ENCODE data around the gene NEMP2.

The NEMP2 gene

GRCh38 chr2:190490502-190490901 lies 44.0 kb downstream of the NEMP2 start:
- no peak for DNase-seq (ENCODE audit: low read depth)

- DNase-seq (ENCODE audit: low read depth) = no peak
Measured at GRCh38 chr2:190489475-190489874, 45.0 kb downstream of the NEMP2 start.

- no peak for DNase-seq (ENCODE audit: low read depth)
Measured at GRCh38 chr2:190488516-190489233, 45.8 kb downstream of the NEMP2 start.

- DNase-seq (ENCODE audit: low read depth) = no peak
Measured at GRCh38 chr2:190486037-190486623, 48.4 kb downstream of the NEMP2 start.

GRCh38 chr2:190482451-190482850 lies 52.1 kb downstream of the NEMP2 start:
- DNase-seq (ENCODE audit: low read depth) = peak; percentile 11

- no peak for DNase-seq (ENCODE audit: low read depth)
Measured at GRCh38 chr2:190481339-190481738, 53.2 kb downstream of the NEMP2 start.

- no peak for DNase-seq (ENCODE audit: low read depth)
Measured at GRCh38 chr2:190478572-190479195, 55.8 kb downstream of the NEMP2 start.

- DNase-seq (ENCODE audit: low read depth) = peak; percentile 20
Measured at GRCh38 chr2:190477661-190478454, 56.7 kb downstream of the NEMP2 start.

GRCh38 chr2:190470256-190470826 lies 64.2 kb downstream of the NEMP2 start:
- no peak for DNase-seq (ENCODE audit: low read depth)

GRCh38 chr2:190469771-190470170 lies 64.8 kb downstream of the NEMP2 start:
- DNase-seq (ENCODE audit: low read depth) = peak; percentile 54

GRCh38 chr2:190468814-190469569 lies 65.5 kb downstream of the NEMP2 start:
- DNase-seq (ENCODE audit: low read depth) = peak; percentile 97

- DNase-seq (ENCODE audit: low read depth) = peak; percentile 27
Measured at GRCh38 chr2:190468354-190468753, 66.2 kb downstream of the NEMP2 start.

- DNase-seq (ENCODE audit: low read depth) = peak; percentile 16
Measured at GRCh38 chr2:190467575-190468083, 66.9 kb downstream of the NEMP2 start.

- DNase-seq (ENCODE audit: low read depth) = no peak
Measured at GRCh38 chr2:190466819-190467446, 67.6 kb downstream of the NEMP2 start.

- no peak for DNase-seq (ENCODE audit: low read depth)
Measured at GRCh38 chr2:190465060-190465459, 69.5 kb downstream of the NEMP2 start.

- DNase-seq (ENCODE audit: low read depth) = no peak
Measured at GRCh38 chr2:190462611-190463010, 71.9 kb downstream of the NEMP2 start.

GRCh38 chr2:190462181-190462580 lies 72.3 kb downstream of the NEMP2 start:
- DNase-seq (ENCODE audit: low read depth) = no peak

- no peak for DNase-seq (ENCODE audit: low read depth)
Measured at GRCh38 chr2:190460487-190460886, 74.0 kb downstream of the NEMP2 start.

GRCh38 chr2:190459881-190460280 lies 74.6 kb downstream of the NEMP2 start:
- DNase-seq (ENCODE audit: low read depth) = no peak

GRCh38 chr2:190458352-190459107 lies 76.0 kb downstream of the NEMP2 start:
- DNase-seq (ENCODE audit: low read depth) = no peak
